RKO (cell line): ENCODE data around the gene PPP2R1B.
"Not testable (repeated sequence)": the region's sequence is repeated elsewhere in the genome, so short reads cannot be mapped to it uniquely, and the experiment has no call there.

Experiments
- DNase-seq: peaks from one replicate; pipeline ENCODE4 v3.0.0-alpha.2; 2016; ENCODE audit warnings: low spot score

Gene PPP2R1B

GRCh38 chr11:111782109-111782741 lies 16.0 kb upstream of the PPP2R1B start:
- no peak for DNase-seq

- DNase-seq, result no peak
Observed at GRCh38 chr11:111779118-111779517, 12.9 kb upstream of the PPP2R1B start.

- no peak for DNase-seq
Observed at GRCh38 chr11:111778047-111778558, 11.9 kb upstream of the PPP2R1B start.

- peak; percentile 81 for DNase-seq
Observed at GRCh38 chr11:111777094-111778046, 11.2 kb upstream of the PPP2R1B start.

- no peak for DNase-seq
Observed at GRCh38 chr11:111776398-111777093, 10.4 kb upstream of the PPP2R1B start.

- DNase-seq, result no peak
Observed at GRCh38 chr11:111774955-111775710, 8.9 kb upstream of the PPP2R1B start.

- DNase-seq, result no peak
Observed at GRCh38 chr11:111772535-111772934, 6.3 kb upstream of the PPP2R1B start.

- DNase-seq, result not testable (repeated sequence)
Observed at GRCh38 chr11:111771205-111771604, 5.0 kb upstream of the PPP2R1B start.

GRCh38 chr11:111770581-111771134 lies 4.5 kb upstream of the PPP2R1B start:
- DNase-seq, result no peak

- no peak for DNase-seq
Observed at GRCh38 chr11:111766834-111767142, 599 bp upstream of the PPP2R1B start.

- DNase-seq, result peak; percentile 39
Observed at GRCh38 chr11:111765320-111765983, 737 bp downstream of the PPP2R1B start.

- DNase-seq, result peak; percentile 73
Observed at GRCh38 chr11:111764621-111765020, 1.6 kb downstream of the PPP2R1B start.

GRCh38 chr11:111762981-111763643 lies 3.1 kb downstream of the PPP2R1B start:
- no peak for DNase-seq

GRCh38 chr11:111762526-111762925 lies 3.7 kb downstream of the PPP2R1B start:
- no peak for DNase-seq

GRCh38 chr11:111761036-111761435 lies 5.2 kb downstream of the PPP2R1B start:
- no peak for DNase-seq

- DNase-seq, result no peak
Observed at GRCh38 chr11:111759778-111760407, 6.3 kb downstream of the PPP2R1B start.

- no peak for DNase-seq
Observed at GRCh38 chr11:111759376-111759775, 6.8 kb downstream of the PPP2R1B start.

GRCh38 chr11:111756097-111756496 lies 10.1 kb downstream of the PPP2R1B start:
- DNase-seq, result no peak

GRCh38 chr11:111749646-111750045 lies 16.5 kb downstream of the PPP2R1B start:
- DNase-seq, result no peak
